Astrocyte (in vitro differentiated cells and primary cell): Measurements from ENCODE around the gene PSMD1. TPM values are rescaled to one million over a fixed set of nuclear protein-coding genes. Genes with fewer than 3 reads are reported as not detected.
A peak's percentile ranks its signal among the peaks of the same experiment; 100 is the strongest.

Source experiments
- DNase-seq: peaks from one replicate; pipeline ENCODE4 v3.0.0-alpha.2; 2010; ENCODE audit warnings: low read depth
- FAIRE-seq: peaks from 2 replicates; lab custom pipeline; 2011; peaks lifted over from hg19 to GRCh38; lab: Jason Lieb, UNC
- H2AFZ ChIP-seq: 2 replicates; pipeline ENCODE4 v1.6.0; 2012; ENCODE audit warnings: low read depth, low read length, inconsistent platforms
- H3K27ac ChIP-seq: 2 replicates; pipeline ENCODE4 v1.5.1; 2011; ENCODE audit warnings: low read depth, low read length, inconsistent platforms
- H3K27me3 ChIP-seq: 2 replicates; pipeline ENCODE4 v1.6.0; 2011; ENCODE audit warnings: low read length, inconsistent platforms; ENCODE audit not compliant: insufficient read depth
- H3K36me3 ChIP-seq: 2 replicates; pipeline ENCODE4 v1.5.1; 2011; ENCODE audit warnings: low read length, inconsistent platforms; ENCODE audit not compliant: insufficient read depth
- H3K4me1 ChIP-seq: 2 replicates; pipeline ENCODE4 v1.5.1; 2011; ENCODE audit warnings: low read length, inconsistent platforms; ENCODE audit not compliant: insufficient read depth
- H3K4me2 ChIP-seq: 2 replicates; pipeline ENCODE4 v1.6.0; 2012; ENCODE audit warnings: low read length, inconsistent platforms
- H3K4me3 ChIP-seq: 2 replicates; pipeline ENCODE4 v1.5.1; 2011; ENCODE audit warnings: low read depth, mild to moderate bottlenecking, low read length, inconsistent platforms; ENCODE audit not compliant: insufficient read depth
- H3K79me2 ChIP-seq: 2 replicates; pipeline ENCODE4 v1.6.0; 2012; ENCODE audit warnings: mild to moderate bottlenecking, low read length, inconsistent platforms; ENCODE audit not compliant: insufficient read depth
- H3K9ac ChIP-seq: 2 replicates; pipeline ENCODE4 v1.6.0; 2012; ENCODE audit warnings: mild to moderate bottlenecking, low read length, inconsistent platforms
- H3K9me3 ChIP-seq: 2 replicates; pipeline ENCODE4 v1.5.1; 2012; ENCODE audit warnings: low read depth, mild to moderate bottlenecking, low read length, inconsistent platforms; ENCODE audit not compliant: insufficient read depth
- H4K20me1 ChIP-seq: 2 replicates; pipeline ENCODE4 v1.6.0; 2012; ENCODE audit warnings: low read length, inconsistent platforms; ENCODE audit not compliant: insufficient read depth
- H3K27ac Mint-ChIP-seq: one replicate; pipeline ENCODE4 v1.8.0; 2021; ENCODE audit warnings: mild to moderate bottlenecking, mixed read lengths; ENCODE audit not compliant: unreplicated experiment
- H3K27me3 Mint-ChIP-seq: one replicate; pipeline ENCODE4 v1.8.0; 2021; ENCODE audit warnings: low read depth, mixed read lengths; ENCODE audit not compliant: unreplicated experiment
- H3K36me3 Mint-ChIP-seq: one replicate; pipeline ENCODE4 v1.8.0; 2021; ENCODE audit warnings: low read depth, mixed read lengths; ENCODE audit not compliant: unreplicated experiment
- H3K4me1 Mint-ChIP-seq: one replicate; pipeline ENCODE4 v1.8.0; 2021; ENCODE audit warnings: low read depth, mixed read lengths; ENCODE audit not compliant: unreplicated experiment
- H3K4me3 Mint-ChIP-seq: one replicate; pipeline ENCODE4 v1.8.0; 2021; ENCODE audit warnings: mild to moderate bottlenecking, moderate library complexity, mixed read lengths; ENCODE audit not compliant: unreplicated experiment
- H3K9me3 Mint-ChIP-seq: one replicate; pipeline ENCODE4 v1.8.0; 2021; ENCODE audit warnings: mild to moderate bottlenecking, mixed read lengths; ENCODE audit not compliant: unreplicated experiment
- EZH2 ChIP-seq: IDR thresholded peaks from 2 replicates; pipeline ENCODE4 v1.6.1; 2012; ENCODE audit warnings: mild to moderate bottlenecking, low read length, inconsistent platforms; ENCODE audit not compliant: insufficient read depth
- total RNA-seq: library from RNA; stranded (reverse); gene quantifications from 2 replicates; pipeline ENCODE4 v1.2.1, GENCODE V29; 2021
- TF ChIP-seq, protein P1 (sequence below): IDR thresholded peaks from 2 replicates; pipeline ENCODE4 v1.5.1; 2011; ENCODE audit warnings: low read depth, mild to moderate bottlenecking, inconsistent platforms, low read length, moderate library complexity; ENCODE audit not compliant: insufficient read depth

Gene PSMD1
- total RNA-seq, 1 donor from 2014 or later: 151 TPM

DNA sequence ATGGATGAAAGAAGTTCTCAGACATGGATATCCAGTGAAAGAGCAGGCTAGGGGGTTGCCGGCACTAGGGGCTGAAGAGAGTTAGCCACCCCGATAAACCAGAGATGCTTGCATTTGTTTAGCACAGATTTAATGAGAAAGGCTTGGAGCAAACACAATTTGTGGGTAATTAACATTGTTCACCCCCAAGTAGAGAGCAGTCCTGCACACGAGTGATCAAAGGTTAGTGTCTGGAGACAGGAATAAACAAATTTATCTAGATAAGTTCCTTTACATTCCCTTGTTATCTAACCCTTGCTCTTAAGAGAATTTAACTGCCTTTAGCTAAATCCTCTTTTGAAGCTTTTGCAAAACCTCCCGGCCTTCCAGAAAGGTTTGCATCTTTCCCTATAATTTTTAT lies 44.3 kb downstream of the PSMD1 start:
- Histone ChIP-seq H3K27me3 (no peaks in the 10 kb centered on the region), H3K4me1 (no peaks in the 10 kb centered on the region), H3K27ac (no peak overlapping the region), H4K20me1 (peaks cover 13% of the 10 kb centered on the region), H3K9ac (no peak overlapping the region), H3K79me2 (peaks cover 17% of the 10 kb centered on the region), H2AFZ (no peak overlapping the region), H3K4me2 (no peak overlapping the region), H3K36me3 (peaks cover 18% of the 10 kb centered on the region), H3K9me3 (peaks cover 7% of the 10 kb centered on the region), H3K4me3 (no peak overlapping the region)
- peaks cover 13% of the 10 kb centered on the region for H3K4me1 Mint-ChIP-seq
- peaks cover 5% of the 10 kb centered on the region for H3K9me3 Mint-ChIP-seq
- DNase-seq (no peak), FAIRE-seq (no peak)
- H3K4me3 Mint-ChIP-seq: no peak overlapping the region
- H3K27ac Mint-ChIP-seq: no peak overlapping the region
- no peaks in the 10 kb centered on the region for H3K27me3 Mint-ChIP-seq
- H3K36me3 Mint-ChIP-seq: peaks cover 43% of the 10 kb centered on the region
- TF ChIP-seq, protein P1, sequence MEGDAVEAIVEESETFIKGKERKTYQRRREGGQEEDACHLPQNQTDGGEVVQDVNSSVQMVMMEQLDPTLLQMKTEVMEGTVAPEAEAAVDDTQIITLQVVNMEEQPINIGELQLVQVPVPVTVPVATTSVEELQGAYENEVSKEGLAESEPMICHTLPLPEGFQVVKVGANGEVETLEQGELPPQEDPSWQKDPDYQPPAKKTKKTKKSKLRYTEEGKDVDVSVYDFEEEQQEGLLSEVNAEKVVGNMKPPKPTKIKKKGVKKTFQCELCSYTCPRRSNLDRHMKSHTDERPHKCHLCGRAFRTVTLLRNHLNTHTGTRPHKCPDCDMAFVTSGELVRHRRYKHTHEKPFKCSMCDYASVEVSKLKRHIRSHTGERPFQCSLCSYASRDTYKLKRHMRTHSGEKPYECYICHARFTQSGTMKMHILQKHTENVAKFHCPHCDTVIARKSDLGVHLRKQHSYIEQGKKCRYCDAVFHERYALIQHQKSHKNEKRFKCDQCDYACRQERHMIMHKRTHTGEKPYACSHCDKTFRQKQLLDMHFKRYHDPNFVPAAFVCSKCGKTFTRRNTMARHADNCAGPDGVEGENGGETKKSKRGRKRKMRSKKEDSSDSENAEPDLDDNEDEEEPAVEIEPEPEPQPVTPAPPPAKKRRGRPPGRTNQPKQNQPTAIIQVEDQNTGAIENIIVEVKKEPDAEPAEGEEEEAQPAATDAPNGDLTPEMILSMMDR: no peak
- TF ChIP-seq EZH2: no peak

DNA sequence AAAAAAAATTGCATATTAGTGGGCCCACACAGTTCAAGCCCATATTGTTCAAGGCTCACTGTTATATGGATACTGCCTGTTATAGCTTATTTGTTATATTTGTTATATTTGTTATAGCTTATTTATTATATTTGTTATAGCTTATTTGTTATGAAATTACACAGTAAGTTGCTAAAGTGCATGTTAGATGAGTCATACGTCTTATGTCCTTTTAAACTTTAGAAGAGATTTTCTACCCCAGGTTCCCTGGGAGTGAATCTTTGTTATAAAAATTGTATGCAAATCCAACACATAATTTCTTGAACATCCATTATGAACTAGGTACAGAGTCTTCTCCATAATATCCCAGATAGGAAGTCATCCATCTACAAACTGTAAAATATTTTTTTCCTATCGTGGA lies 46.1 kb downstream of the PSMD1 start:
- TF ChIP-seq, protein P1: no peak
- TF ChIP-seq EZH2: no peak
- H3K4me2 ChIP-seq: no peak overlapping the region
- H4K20me1 ChIP-seq: peaks cover 13% of the 10 kb centered on the region
- DNase-seq: no peak
- H3K27me3 ChIP-seq: no peaks in the 10 kb centered on the region
- Mint-ChIP-seq H3K4me3 (no peak overlapping the region), H3K27ac (no peak overlapping the region), H3K4me1 (peaks cover 16% of the 10 kb centered on the region), H3K9me3 (peaks cover 5% of the 10 kb centered on the region), H3K27me3 (no peaks in the 10 kb centered on the region), H3K36me3 (peaks cover 32% of the 10 kb centered on the region)
- H3K27ac ChIP-seq: no peak overlapping the region
- H3K4me1 ChIP-seq: no peaks in the 10 kb centered on the region
- no peak overlapping the region for H3K9ac ChIP-seq
- no peak for FAIRE-seq
- peaks cover 7% of the 10 kb centered on the region for H3K9me3 ChIP-seq
- H2AFZ ChIP-seq: no peak overlapping the region
- H3K79me2 ChIP-seq: peaks cover 17% of the 10 kb centered on the region
- H3K4me3 ChIP-seq: no peak overlapping the region
- H3K36me3 ChIP-seq: peaks cover 15% of the 10 kb centered on the region

DNA sequence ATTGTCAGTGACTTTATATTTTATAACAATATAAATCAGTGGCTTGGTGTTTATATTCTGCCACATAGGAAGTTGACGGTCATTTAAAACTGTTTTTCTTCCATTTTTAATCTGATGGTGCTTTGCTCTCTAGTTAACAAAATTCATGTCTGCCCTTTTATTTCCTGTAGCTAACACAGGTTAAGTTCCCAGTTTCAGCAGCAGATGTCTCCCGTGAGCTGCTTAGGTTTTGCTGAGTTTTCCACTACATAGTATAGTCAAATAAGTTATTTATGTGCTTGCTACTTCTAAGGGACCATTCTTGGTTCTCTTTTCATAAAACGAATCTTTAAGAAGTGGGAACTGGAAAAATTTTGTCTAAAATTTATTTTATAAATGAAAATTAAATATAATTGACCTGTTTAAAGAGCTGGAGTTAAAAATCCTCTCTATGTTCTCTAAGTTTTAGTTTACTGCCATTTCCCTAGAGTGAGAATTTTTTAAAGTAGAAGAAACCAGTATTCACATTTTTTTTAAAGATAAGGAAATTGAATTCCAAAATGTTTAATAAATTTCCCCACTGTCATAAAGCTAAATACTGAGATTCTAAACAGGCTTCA lies 47.5 kb downstream of the PSMD1 start:
- no peak overlapping the region for H3K4me3 Mint-ChIP-seq
- Histone ChIP-seq H3K9me3 (peaks cover 7% of the 10 kb centered on the region), H3K4me2 (no peak overlapping the region), H3K9ac (no peak overlapping the region), H3K36me3 (peaks cover 23% of the 10 kb centered on the region), H3K27ac (no peak overlapping the region), H4K20me1 (peaks cover 9% of the 10 kb centered on the region), H3K27me3 (no peaks in the 10 kb centered on the region), H2AFZ (no peak overlapping the region), H3K4me3 (no peak overlapping the region), H3K79me2 (peaks cover 17% of the 10 kb centered on the region), H3K4me1 (no peaks in the 10 kb centered on the region)
- TF ChIP-seq EZH2: no peak
- TF ChIP-seq, protein P1: peak; percentile 85
- DNase-seq (peak; percentile 33), FAIRE-seq (no peak)
- peaks cover 5% of the 10 kb centered on the region for H3K9me3 Mint-ChIP-seq
- peaks cover 16% of the 10 kb centered on the region for H3K4me1 Mint-ChIP-seq
- peaks cover 27% of the 10 kb centered on the region for H3K36me3 Mint-ChIP-seq
- no peak overlapping the region for H3K27ac Mint-ChIP-seq
- no peaks in the 10 kb centered on the region for H3K27me3 Mint-ChIP-seq
